ENCODE results near the gene GSG1L.
A peak's percentile ranks its signal among the peaks of the same experiment; 100 is the strongest.
"Not testable (repeated sequence)": the region's sequence is repeated elsewhere in the genome, so short reads cannot be mapped to it uniquely, and the experiment has no call there.

The GSG1L gene

GRCh38 chr16:28011971-28012445, 51.5 kb downstream of the GSG1L start:
- no peak for DNase-seq

DNA sequence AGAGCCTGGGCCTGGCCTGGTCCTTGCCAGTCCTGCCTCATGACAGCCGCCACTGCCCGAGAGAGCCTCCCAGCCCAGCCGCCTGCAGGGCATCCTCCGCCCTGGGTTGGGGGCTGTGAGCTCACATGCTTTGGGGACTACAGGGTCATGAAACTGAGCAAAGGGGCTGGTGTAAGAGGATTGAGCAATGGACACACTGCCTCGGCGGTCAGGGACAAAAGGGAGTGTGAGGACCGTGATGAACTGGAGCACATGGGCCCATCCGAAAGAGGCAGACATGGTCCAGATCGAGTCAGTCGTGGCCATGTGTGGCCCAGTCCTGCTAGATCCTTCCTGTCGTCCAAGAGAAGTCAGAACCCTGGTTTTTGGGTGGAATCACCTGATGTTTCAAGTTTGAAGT, 52.3 kb downstream of the GSG1L start:
- DNase-seq, result no peak

DNA sequence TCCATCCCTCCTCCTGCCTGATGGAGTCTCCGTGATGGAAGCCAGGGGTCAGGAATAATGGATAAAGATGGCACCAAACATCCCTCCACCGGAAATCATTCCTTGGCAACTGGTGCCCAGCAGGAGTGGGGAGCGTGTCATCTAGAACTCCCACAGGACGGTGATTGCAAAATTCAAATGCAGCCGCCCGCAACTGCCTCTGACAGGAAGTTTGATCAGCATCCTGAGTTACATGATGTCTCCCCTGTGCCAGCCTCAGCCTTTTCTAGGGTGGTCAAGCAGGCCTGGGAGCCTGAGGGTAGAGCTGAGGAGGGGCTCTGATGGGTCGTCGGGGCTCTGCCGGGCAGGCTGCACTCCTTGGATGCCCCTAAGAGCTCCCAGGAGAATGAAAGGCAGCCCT, 52.8 kb downstream of the GSG1L start:
- no peak for DNase-seq

- no peak for DNase-seq
These were observed 53.7 kb downstream of the GSG1L start for GRCh38 chr16:28009586-28010373.

DNA sequence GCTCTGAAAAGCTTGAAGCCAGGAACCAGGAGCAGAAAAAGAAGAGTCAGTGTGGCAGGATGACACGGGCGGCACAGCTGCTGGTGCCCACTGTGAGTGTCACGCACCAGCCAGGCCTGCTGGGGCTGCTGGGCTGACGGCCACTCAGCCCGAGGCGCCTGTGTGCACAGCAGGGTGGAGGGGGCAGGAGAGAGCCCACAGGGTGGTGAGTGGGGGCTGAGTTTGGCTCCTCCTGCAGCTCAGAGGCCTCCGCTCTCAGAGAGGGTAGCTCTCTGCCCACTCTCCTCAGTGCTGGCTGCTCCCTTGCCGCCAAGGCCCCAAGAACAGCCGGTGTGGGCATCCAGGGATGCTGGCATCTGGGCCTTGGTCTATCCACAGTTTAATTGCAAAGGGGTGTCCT, 59.6 kb downstream of the GSG1L start:
- no peak for DNase-seq

GRCh38 chr16:28003021-28003865, 60.3 kb downstream of the GSG1L start:
- DNase-seq, result no peak

GRCh38 chr16:28001642-28002041, 61.9 kb downstream of the GSG1L start:
- no peak for DNase-seq

DNA sequence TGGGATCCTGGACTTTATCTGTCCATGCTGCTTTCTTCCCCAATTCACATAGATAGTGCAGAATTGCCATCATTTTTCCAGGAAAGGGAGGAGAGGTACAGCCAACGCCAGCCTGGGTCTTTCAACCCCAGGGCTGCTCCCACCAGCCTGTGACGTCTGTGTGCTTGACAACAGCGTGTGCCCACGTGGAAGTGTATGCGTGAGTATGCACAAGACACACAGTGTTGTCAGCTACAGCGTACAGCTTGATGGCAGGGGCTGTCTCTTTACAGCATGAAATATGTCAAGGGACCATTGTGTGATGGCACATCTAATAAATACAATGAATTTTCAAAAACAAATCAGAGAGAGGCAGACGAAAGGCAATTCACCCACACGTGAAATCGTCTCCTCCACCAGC, 62.3 kb downstream of the GSG1L start:
- DNase-seq, result no peak

DNA sequence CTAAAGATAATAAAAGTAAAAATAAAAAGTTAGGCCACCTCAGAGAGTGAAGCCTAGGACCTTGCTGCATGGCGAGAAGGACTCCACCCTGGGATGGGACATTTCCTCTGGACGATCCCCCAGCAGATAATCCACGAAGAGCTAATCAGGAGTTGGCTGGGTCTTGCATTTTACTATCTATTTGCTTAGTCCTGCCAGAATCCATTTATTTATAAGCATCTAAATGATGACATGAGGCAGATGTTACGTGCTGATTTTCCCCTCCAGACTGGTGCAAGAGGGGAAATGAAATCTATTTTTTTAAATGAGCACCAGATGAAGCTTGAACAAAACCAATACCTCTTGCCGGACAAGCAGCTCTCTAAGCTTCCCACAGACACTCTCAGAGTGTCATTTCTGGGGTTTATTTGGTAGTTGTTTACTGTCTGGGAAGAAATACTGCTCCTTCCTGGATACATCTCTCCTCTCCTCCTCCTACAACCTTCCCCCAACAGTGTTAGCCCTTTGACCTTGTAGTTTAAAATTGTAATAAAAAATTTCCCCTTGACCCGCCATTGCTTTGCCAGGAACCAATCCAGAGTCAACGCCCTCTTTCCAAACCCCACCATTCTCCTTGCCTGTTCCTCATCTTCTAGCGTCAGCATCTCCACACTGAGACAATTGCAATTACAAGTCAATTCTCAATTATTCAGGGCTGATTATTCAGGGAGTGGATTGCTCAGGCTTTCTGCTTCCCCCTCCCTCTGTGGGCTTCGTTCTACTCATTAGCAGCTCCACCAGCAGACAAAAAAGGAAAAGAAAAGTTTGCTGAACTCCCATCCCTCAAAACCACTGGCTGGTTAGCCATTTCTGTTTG, 63.0 kb downstream of the GSG1L start:
- DNase-seq, result no peak

DNA sequence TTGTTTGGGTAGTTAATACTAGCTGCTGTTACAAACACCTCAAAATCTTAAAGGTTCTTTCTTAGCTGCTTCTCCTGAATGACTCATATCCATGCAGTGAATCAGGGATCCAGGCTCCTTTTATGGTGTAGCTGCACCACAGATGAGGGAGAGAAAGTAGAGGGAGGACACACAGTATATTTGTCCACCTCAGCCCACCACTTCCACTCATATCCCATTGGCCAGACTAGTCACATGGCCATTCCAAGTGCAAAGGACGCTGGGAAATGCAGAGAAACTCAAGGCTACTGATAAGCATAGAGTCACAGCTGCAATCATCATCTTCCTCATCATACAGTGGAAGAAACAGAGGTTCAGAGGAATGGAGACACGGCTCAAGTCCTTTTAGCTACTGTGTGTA, 63.8 kb downstream of the GSG1L start:
- DNase-seq, result no peak

- peak; percentile 4 for DNase-seq
These were observed 68.1 kb downstream of the GSG1L start for GRCh38 chr16:27995378-27995777.

GRCh38 chr16:27994686-27995085, 68.8 kb downstream of the GSG1L start:
- DNase-seq, result no peak

GRCh38 chr16:27993587-27993986, 69.9 kb downstream of the GSG1L start:
- DNase-seq, result no peak

GRCh38 chr16:27991876-27992275, 71.6 kb downstream of the GSG1L start:
- no peak for DNase-seq

- no peak for DNase-seq
These were observed 77.5 kb downstream of the GSG1L start for GRCh38 chr16:27985981-27986380.

- no peak for DNase-seq
These were observed 79.4 kb downstream of the GSG1L start for GRCh38 chr16:27984121-27984520.

- no peak for DNase-seq
These were observed 80.3 kb downstream of the GSG1L start for GRCh38 chr16:27983244-27983643.

GRCh38 chr16:27982184-27982583, 81.3 kb downstream of the GSG1L start:
- peak; percentile 5 for DNase-seq

DNA sequence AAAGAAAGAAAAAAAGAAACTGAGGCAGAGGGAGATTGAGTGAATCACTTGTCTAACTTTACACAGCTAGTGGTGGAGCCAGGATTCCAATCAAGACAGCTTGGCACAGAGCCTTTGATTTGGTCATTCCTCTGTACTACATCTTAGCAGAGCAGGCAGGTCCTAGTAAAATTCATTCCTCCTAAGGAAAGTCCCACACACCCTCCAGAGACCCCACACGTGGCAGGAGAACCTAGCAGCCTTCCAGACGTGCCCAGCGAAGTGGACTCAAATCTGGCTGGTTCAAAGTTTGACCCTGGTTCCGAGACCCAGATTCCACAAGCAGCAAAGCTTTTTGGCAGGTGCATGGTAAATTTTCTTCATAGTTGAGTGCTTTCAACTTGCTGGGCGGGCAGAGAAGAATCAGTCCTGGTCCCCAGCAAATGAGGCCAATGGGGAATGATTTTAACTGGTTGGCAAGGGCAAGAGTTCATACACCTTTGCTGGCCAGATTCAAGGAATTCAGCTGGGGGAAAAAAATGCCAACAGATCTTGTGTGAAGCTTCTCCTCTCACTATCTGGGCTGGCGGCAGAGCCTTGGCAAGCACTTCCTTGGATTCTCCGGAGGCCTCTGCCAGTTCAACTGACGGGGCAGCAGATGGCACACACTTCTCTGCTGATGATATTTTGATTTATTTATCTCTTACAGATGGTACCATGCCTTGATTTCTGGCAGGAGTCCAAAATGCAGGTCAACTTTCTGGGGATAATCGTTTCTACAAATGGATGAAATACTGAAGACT, 82.4 kb downstream of the GSG1L start:
- no peak for DNase-seq

DNA sequence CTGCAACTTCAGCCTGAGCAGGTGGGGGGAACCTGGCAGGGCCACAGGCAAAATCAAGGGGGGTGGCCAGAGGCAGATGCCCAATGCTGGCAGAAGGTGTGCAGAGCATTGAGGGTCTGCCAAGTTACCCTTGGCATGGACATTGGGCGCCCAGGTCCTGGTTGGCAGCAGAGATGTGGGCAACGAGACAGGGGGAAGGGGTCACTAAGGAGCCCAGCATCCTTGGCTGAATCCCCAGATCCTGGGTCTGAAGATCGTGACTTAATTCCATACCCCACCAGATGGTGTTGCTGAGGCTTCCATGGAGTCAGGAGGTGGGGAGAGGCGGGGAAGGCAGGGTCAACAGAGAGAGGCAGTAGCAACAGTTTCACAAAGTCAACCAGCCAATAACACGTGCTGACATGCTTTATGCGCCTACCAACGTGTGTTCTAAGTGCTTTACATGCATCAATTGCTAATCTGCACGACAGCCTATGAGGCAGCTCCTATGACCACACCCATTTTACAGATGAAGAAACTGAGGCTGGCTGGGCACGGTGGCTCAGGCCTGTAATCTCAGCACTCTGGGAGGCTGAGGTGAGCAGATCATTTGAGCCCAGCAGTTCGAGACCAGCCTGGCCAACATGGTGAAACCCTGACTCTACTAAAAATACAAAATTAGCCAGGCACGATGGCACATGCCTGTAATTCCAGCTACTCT, 83.3 kb downstream of the GSG1L start:
- DNase-seq, result no peak

GRCh38 chr16:27979668-27980067, 83.8 kb downstream of the GSG1L start:
- DNase-seq, result not testable (repeated sequence)

GRCh38 chr16:27978876-27979275, 84.6 kb downstream of the GSG1L start:
- no peak for DNase-seq

Measured in activated CD4-positive, alpha-beta T cell treated with anti-CD3 and anti-CD28 coated beads, Interleukin-10, Interleukin-2, amounts not matched to agents 100 ng/mL and 50 ng/mL, durations not matched to agents 16 hours and 8 hours (primary cell).